SK-N-SH (cell line): Measurements from ENCODE around the gene HAUS1. TPM values are rescaled to one million over a fixed set of nuclear protein-coding genes. Genes with fewer than 3 reads are reported as not detected.

ENCODE experiments used
- CTCF ChIA-PET: fragments of 300-600, 350-600 bp; formaldehyde crosslinking; extraction: SDS; loops from one replicate; lab custom pipeline; 2021; lab: Yijun Ruan, JAX
- POLR2A ChIA-PET: fragments of 350-600 bp; sonication (Branson Sonifier 250); formaldehyde crosslinking; extraction: SDS; loops from one replicate; lab custom pipeline; 2020; ENCODE audit warnings: antibody characterized with exemption, inconsistent platforms; lab: Yijun Ruan, JAX
- DNase-seq: peaks from one replicate; pipeline ENCODE4 v3.0.0; 2012
- H2AFZ ChIP-seq: fragments of 200-600 bp; sonication (generic); 2 replicates; pipeline ENCODE4 v1.8.1; 2016; ENCODE audit warnings: antibody characterized with exemption, mild to moderate bottlenecking, low read depth
- H3F3A ChIP-seq: fragments of 200-600 bp; sonication (generic); replicated peaks from 2 replicates; pipeline ENCODE3; 2016; ENCODE audit warnings: antibody characterized with exemption, mild to moderate bottlenecking; ENCODE audit not compliant: insufficient read depth
- H3K27ac ChIP-seq, 2 experiments: fragments of 200-500 bp in 1 of 2; fragments of 200-600 bp in 1 of 2; sonication (Bioruptor generic) in 1 of 2; sonication (generic), shearing (Covaris generic) in 1 of 2; 2 replicates each; pipeline versions ENCODE4 v1.5.1 to v1.6.1; 2014 to 2016; ENCODE audit warnings: low read depth in 2 of 2, inconsistent platforms in 1 of 2, low read length in 1 of 2, mild to moderate bottlenecking in 1 of 2, mixed read lengths in 1 of 2
- H3K27me3 ChIP-seq: fragments of 200-600 bp; sonication (generic), shearing (Covaris generic); 2 replicates; pipeline ENCODE4 v1.6.1; 2016; ENCODE audit warnings: mixed run types; ENCODE audit not compliant: insufficient read depth
- H3K36me3 ChIP-seq, 2 experiments: fragments of 200-500 bp in 1 of 2; fragments of 200-600 bp in 1 of 2; sonication (Bioruptor generic) in 1 of 2; sonication (generic) in 1 of 2; replicated peaks in 1 of 2; 2 replicates each; pipeline versions ENCODE3 to v1.5.1; 2014 to 2016; ENCODE audit warnings: low read length in 1 of 2, mild to moderate bottlenecking in 1 of 2; ENCODE audit not compliant: insufficient read depth in 2 of 2, control insufficient read depth in 1 of 2
- H3K4me1 ChIP-seq, 2 experiments: fragments of 200-500 bp in 1 of 2; fragments of 200-600 bp in 1 of 2; sonication (Bioruptor generic) in 1 of 2; sonication (generic), shearing (Covaris generic) in 1 of 2; 2 replicates each; pipeline versions ENCODE4 v1.5.1 to v1.6.1; 2014 to 2016; ENCODE audit warnings: low read depth in 1 of 2, low read length in 1 of 2, mixed run types in 1 of 2; ENCODE audit not compliant: insufficient read depth in 2 of 2, control insufficient read depth in 1 of 2
- H3K4me2 ChIP-seq: fragments of 200-600 bp; sonication (generic), shearing (Covaris generic); 2 replicates; pipeline ENCODE4 v1.6.1; 2017; ENCODE audit warnings: mixed run types
- H3K4me3 ChIP-seq, 2 experiments: fragments of 200-500 bp in 1 of 2; fragments of 200-600 bp in 1 of 2; sonication (Bioruptor generic) in 1 of 2; sonication (generic), shearing (Covaris generic) in 1 of 2; 2 replicates each; pipeline versions ENCODE4 v1.5.1 to v1.8.1; 2014 to 2016; ENCODE audit warnings: low read depth in 2 of 2, inconsistent platforms in 1 of 2, low read length in 1 of 2, mild to moderate bottlenecking in 1 of 2, mixed read lengths in 1 of 2, moderate library complexity in 1 of 2
- H3K79me2 ChIP-seq: fragments of 200-600 bp; sonication (generic); 2 replicates; pipeline ENCODE4 v1.8.1; 2017; ENCODE audit warnings: mild to moderate bottlenecking; ENCODE audit not compliant: insufficient read depth
- H3K9ac ChIP-seq: fragments of 200-600 bp; sonication (generic); 2 replicates; pipeline ENCODE4 v1.6.1; 2017; ENCODE audit warnings: mixed run types
- H3K9me2 ChIP-seq: fragments of 200-600 bp; sonication (generic); 2 replicates; pipeline ENCODE4 v1.6.1; 2017; ENCODE audit warnings: mixed run types
- H3K9me3 ChIP-seq: fragments of 200-600 bp; sonication (generic); 2 replicates; pipeline ENCODE4 v1.6.1; 2017; ENCODE audit warnings: mixed run types, mild to moderate bottlenecking, moderate library complexity
- H4K20me1 ChIP-seq: fragments of 200-600 bp; sonication (generic); 2 replicates; pipeline ENCODE4 v1.6.1; 2017; ENCODE audit warnings: mild to moderate bottlenecking, mixed run types; ENCODE audit not compliant: insufficient read depth
- FOXM1 ChIP-seq: IDR thresholded peaks from 2 replicates; pipeline ENCODE4 v1.4.0; 2012; ENCODE audit warnings: low read depth, mild to moderate bottlenecking
- GABPA ChIP-seq: IDR thresholded peaks from 2 replicates; pipeline ENCODE4 v1.4.0; 2012; ENCODE audit warnings: low read depth, mild to moderate bottlenecking
- JUND ChIP-seq: IDR thresholded peaks from 2 replicates; pipeline ENCODE4 v1.4.0; 2012
- MAX ChIP-seq: IDR thresholded peaks from 2 replicates; pipeline ENCODE4 v1.4.0; 2012; ENCODE audit warnings: low read depth
- MEF2A ChIP-seq: IDR thresholded peaks from 2 replicates; pipeline ENCODE4 v1.4.0; 2012; ENCODE audit warnings: low read depth, borderline replicate concordance
- MXI1 ChIP-seq: IDR thresholded peaks from 2 replicates; pipeline ENCODE4 v1.6.1; 2012; ENCODE audit warnings: mild to moderate bottlenecking, low read depth, low read length, improper control_type of control experiment
- NRF1 ChIP-seq: IDR thresholded peaks from 2 replicates; pipeline ENCODE4 v1.6.1; 2012; ENCODE audit warnings: low read depth, mild to moderate bottlenecking, low read length
- PBX3 ChIP-seq: IDR thresholded peaks from 2 replicates; pipeline ENCODE4; 2012
- POLR2AphosphoS5 ChIP-seq: IDR thresholded peaks from 2 replicates; pipeline ENCODE4 v1.6.1; 2012; ENCODE audit warnings: low read depth, low read length
- RFX5 ChIP-seq: IDR thresholded peaks from 2 replicates; pipeline ENCODE4 v1.6.1; 2012; ENCODE audit warnings: mild to moderate bottlenecking, improper control_type of control experiment, low read length
- TCF12 ChIP-seq: IDR thresholded peaks from 2 replicates; pipeline ENCODE4 v1.4.0; 2012
- WGBS: methylation state at CpG from one replicate; pipeline ENCODE4 v1.1.6; 2017; ENCODE audit warnings: low lambda C conversion rate; 5-methylcytosine and 5-hydroxymethylcytosine counted together
- polyA plus RNA-seq, 3 experiments: library from polyadenylated mRNA; depleted of rRNA; stranded (reverse); fragments of >200 nt; gene quantifications; 2 replicates each; pipeline ENCODE4 v1.2.3, GENCODE V29; 2012
- TF ChIP-seq, protein P1 (sequence below): fragments of 150-350 bp; IDR thresholded peaks from 2 replicates; pipeline ENCODE4 v1.6.1; 2016; ENCODE audit warnings: mild to moderate bottlenecking, low read depth, low read length
- TF ChIP-seq, protein P2 (sequence below): fragments of 150-350 bp; IDR thresholded peaks from 2 replicates; pipeline ENCODE4 v1.6.1; 2017; ENCODE audit warnings: antibody characterized with exemption, low read length, low read depth, borderline replicate concordance
- TF ChIP-seq, protein P3 (sequence below): fragments of 200-600 bp; sonication (generic); IDR thresholded peaks from 2 replicates; pipeline ENCODE4 v1.6.1; 2017; ENCODE audit warnings: antibody characterized with exemption, mild to moderate bottlenecking, moderate library complexity

Gene HAUS1
- polyA plus RNA-seq, 1 of the 3 experiments (the other 2 are of a cell fraction), result 55.2 TPM

GRCh38 chr18:46095532-46095931, 8.7 kb upstream of the HAUS1 start:
- TF ChIP-seq RFX5 (no peak), MXI1 (no peak), GABPA (no peak), PBX3 (no peak), FOXM1 (no peak), MEF2A (no peak), POLR2AphosphoS5 (no peak), MAX (no peak), TCF12 (no peak), JUND (no peak), NRF1 (no peak)
- TF ChIP-seq, protein P1, sequence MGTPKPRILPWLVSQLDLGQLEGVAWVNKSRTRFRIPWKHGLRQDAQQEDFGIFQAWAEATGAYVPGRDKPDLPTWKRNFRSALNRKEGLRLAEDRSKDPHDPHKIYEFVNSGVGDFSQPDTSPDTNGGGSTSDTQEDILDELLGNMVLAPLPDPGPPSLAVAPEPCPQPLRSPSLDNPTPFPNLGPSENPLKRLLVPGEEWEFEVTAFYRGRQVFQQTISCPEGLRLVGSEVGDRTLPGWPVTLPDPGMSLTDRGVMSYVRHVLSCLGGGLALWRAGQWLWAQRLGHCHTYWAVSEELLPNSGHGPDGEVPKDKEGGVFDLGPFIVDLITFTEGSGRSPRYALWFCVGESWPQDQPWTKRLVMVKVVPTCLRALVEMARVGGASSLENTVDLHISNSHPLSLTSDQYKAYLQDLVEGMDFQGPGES, result no peak
- TF ChIP-seq, protein P2, sequence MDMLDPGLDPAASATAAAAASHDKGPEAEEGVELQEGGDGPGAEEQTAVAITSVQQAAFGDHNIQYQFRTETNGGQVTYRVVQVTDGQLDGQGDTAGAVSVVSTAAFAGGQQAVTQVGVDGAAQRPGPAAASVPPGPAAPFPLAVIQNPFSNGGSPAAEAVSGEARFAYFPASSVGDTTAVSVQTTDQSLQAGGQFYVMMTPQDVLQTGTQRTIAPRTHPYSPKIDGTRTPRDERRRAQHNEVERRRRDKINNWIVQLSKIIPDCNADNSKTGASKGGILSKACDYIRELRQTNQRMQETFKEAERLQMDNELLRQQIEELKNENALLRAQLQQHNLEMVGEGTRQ, result no peak
- TF ChIP-seq, protein P3, sequence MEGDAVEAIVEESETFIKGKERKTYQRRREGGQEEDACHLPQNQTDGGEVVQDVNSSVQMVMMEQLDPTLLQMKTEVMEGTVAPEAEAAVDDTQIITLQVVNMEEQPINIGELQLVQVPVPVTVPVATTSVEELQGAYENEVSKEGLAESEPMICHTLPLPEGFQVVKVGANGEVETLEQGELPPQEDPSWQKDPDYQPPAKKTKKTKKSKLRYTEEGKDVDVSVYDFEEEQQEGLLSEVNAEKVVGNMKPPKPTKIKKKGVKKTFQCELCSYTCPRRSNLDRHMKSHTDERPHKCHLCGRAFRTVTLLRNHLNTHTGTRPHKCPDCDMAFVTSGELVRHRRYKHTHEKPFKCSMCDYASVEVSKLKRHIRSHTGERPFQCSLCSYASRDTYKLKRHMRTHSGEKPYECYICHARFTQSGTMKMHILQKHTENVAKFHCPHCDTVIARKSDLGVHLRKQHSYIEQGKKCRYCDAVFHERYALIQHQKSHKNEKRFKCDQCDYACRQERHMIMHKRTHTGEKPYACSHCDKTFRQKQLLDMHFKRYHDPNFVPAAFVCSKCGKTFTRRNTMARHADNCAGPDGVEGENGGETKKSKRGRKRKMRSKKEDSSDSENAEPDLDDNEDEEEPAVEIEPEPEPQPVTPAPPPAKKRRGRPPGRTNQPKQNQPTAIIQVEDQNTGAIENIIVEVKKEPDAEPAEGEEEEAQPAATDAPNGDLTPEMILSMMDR, result no peak
- CTCF ChIA-PET, result no interaction called here
- H4K20me1 ChIP-seq, result peaks cover 38% of the 10 kb centered on the region

More at GRCh38 chr18:46095532-46095931, 8.7 kb upstream of the HAUS1 start:
- DNase-seq, result no peak
- no peaks in the 10 kb centered on the region for H3K9me3 ChIP-seq
- H3K9me2 ChIP-seq, result no peaks in the 10 kb centered on the region
- peaks cover 80% of the 10 kb centered on the region for H3K79me2 ChIP-seq
- WGBS, result 95% methylated on average over 10 of the region's 10 CpGs
- H3K4me2 ChIP-seq, result no peak overlapping the region
- no peak overlapping the region for H3K27ac ChIP-seq
- H3K36me3 ChIP-seq, result peaks cover 22 to 58% of the 10 kb centered on the region in 2 experiments
- H3F3A ChIP-seq, result peaks cover 9% of the 10 kb centered on the region
- H3K4me1 ChIP-seq, result peaks cover 5 to 11% of the 10 kb centered on the region in 2 experiments; a peak in 2 of 4 replicates
- H3K4me3 ChIP-seq, result no peak overlapping the region
- H3K9ac ChIP-seq, result no peak overlapping the region
- POLR2A ChIA-PET, result no interaction called here
- H2AFZ ChIP-seq, result no peak overlapping the region
- H3K27me3 ChIP-seq, result no peaks in the 10 kb centered on the region
